ENCODE results near the gene SLC15A5.

SLC15A5 gene

DNA sequence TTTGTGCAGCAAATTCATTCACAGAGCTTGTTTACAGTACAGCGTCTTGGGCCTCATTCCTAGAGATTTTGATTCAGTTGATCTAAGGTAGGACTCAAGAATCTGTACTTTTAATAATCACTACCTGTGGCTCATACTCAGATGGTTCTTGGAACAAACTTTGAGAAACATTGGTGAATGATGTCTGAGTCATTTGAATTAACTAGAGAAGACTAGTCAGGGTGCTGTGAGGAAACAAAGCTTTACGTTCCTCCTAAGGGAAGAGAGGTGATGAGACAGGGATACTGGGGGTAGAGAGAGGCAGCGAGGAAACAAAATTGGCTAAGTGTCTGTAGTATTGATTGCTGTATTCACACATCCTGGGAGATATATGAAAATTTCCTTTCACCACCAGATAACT, 109.4 kb downstream of the SLC15A5 start:
- DNase-seq = no peak

DNA sequence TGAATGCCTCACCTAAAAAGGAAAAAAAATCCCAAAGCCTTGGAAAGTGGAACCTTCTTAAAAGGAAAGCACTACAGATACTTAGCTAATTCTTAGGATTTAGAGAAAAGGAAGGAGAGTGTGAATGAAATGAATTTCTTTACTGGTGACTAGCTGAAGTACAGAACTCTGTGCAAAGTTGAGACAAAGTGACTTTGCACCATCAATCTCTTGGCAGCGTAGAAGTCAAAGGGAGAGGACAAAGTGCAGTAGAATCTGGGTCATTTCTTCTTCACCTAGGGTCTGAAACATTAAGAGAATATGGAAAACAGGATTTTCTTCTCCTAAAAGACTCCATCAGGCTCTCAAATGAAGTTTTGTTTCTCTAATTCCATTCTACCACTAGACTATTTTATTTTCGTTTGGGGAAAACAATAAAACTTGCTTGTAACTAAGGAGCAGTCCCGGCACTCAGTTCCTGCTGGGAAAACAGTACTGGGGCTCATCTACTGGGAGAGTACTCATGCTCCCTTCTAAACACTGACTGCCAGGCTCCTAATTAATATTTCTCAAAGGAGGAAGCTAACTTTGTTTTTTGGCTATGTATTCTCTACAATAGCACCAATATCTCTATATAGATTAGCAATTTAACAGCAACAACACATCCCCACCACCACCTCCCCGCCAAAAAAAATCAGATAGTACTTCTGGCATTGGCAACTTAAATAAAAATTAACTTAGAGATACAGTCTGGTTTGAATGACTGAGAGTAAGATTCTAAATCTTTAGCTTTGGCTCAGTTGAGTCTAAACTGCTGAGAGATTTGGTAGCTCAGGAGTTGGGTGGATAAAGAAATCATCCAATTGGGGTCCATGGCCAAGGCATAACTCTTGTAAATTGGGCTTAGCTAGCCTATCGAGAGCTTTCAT, 110.7 kb downstream of the SLC15A5 start:
- DNase-seq = no peak

DNA sequence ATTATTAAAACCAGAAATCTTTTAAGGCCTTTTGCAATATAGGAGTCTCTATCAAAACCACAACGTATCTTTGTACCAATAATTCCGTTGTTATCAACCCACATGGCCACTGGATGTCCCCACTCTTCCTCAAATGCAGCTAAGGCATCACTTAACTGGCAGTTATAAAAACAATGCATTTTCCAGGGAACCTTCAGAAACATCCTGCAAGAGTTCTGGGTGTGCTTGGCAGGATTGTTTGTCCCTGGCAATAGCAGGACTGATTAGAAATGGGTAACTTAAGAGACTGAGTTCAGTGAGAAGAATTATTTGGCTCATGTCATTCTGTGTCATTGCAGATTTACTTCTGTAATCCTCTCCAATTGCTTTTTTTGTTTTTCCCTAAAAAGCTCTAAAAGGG, 112.0 kb downstream of the SLC15A5 start:
- peak; percentile 60 for DNase-seq

DNA sequence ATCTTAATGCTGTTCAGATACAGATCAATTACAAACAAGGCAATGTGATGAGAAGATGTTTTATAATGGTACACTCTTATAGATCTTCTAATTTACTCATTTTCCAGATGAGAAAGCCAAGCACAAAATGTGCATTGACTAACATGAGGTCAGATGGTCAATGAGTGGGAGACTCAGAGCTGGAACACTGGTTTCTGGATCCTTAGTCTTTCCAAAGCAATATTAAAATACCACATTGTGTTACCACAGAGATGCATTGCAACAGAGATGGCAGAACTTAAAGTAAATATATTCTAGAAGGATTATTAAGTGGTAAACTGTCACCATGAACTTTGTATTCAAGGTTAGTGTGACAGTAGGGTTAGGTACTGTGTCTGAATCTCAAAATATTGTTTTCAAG, 113.6 kb downstream of the SLC15A5 start:
- DNase-seq = no peak

DNA sequence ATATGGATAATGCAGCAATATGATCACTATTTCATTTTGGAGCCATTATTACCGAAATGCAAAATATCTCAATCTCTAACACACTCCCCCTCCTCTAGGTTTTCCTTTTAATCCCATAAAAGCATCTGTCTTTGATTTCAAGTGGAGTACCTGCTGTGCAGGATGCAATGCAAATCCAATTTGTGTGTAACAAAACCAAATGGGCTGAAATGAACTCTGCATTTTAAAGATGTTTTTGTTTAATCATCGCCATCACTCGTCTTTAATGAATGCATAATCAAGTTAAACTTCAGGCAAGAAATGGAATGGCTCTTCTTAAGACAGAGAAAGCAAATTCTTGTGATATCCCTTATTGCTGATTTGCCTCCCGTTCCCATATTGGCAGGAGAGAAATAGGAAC, 114.3 kb downstream of the SLC15A5 start:
- no peak for DNase-seq

DNA sequence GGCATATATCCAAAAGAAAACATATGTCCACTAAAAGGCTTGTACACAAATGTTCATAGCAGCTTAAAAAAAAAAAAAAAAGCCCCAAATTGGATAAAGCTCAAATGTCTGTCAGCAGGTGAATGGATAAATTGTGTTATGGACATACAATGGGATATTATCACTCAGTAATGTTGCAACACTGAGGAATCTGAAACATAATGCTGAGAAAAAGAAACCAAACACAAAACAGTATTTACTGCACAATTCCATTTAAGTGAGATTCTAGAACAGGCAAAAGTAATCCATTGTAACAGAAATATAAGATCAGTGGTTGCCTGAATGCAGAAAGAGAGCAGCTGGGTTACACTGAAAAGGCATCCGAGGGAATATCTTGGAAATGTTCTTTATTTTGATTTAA, 117.9 kb downstream of the SLC15A5 start:
- DNase-seq = no peak

DNA sequence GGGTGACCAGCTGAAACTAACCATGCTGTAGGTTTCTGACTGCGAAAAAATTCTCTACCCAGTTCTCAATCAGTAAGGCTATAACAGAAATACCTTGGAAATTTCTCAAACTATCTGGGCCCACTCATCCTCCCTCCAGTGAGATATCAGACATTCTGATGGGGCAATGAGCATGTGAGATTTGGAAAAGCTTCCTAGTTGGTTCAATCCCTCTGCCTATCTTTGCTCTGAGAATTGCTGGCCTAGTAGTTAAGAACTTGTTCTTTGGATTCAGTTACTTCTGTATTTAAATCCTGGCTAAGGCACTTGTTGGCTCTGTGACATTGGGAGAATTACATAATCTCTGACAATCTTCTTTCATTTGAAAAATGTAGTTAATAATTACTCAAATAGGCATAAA, 119.4 kb downstream of the SLC15A5 start:
- no peak for DNase-seq

DNA sequence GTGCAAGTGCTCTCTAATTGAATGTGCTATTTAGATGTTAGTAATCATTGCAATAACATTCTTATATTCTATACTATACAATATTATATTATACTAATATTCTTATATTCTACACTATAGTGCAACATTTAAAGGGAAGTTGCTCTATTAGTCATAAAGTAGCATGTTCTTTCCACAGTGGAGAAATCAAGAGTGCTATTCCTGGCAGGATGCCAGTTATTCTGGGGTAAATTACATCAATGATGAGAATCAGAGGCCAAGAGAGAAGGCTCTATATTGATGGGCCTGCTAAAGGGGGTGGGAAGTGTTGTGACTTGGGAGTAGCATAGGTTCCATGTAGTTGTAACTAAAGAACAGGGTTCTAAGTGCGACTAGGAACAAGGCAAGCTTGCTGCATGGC, 121.5 kb downstream of the SLC15A5 start:
- DNase-seq = peak; percentile 16

DNA sequence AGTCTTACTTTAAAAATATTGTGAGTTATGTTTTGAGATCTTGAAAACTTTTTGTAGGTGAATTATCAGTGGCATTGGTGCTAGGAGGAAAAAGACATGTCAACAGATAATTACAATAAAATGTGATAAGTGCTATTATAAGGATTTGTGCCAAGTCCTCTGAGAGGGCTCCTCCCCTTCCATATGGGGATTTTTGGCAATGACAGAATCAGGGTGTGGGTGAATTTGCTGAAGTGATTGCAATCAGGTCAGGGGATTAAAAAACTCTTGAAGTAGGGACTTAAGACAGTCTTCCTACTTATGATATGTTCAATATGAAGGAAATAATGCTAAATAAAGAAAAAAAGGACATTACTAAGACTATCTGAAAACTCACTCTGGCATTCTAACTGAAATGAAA, 122.5 kb downstream of the SLC15A5 start:
- DNase-seq = no peak

DNA sequence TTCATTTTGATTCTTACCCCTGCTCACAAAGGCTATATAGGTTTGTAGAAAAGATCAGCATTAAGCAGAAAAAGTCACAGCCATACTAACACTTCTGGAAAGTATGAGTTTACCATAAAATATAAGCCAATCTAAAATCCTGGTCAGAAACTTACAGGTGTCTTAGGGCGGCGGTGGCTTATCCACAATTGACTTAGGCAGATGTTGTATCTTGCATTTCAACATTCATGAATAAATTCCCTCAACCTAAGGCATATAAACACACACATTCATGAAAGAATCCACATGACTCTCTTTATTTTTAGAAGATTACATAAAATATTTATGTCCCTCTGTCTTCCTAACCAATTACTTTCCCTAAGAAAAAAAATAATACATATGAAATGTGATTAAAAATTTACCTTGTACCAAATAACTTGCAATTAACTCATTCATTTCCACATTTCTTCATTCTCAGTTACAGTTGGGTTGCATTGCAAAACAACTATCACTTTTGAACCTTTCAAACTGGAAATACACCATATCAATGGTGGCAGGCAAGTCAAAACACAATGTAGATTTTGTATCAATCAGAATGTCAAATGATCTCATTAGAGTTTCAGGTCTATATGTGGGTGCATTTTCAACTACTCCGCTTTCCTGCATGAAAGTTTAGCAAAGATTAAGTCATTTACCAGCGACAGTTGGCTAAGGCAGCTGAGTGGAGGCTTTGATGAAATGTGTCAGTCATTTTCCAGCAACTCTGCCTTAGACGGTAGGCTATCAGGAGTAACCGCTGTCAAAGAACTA, 124.4 kb downstream of the SLC15A5 start:
- no peak for DNase-seq

DNA sequence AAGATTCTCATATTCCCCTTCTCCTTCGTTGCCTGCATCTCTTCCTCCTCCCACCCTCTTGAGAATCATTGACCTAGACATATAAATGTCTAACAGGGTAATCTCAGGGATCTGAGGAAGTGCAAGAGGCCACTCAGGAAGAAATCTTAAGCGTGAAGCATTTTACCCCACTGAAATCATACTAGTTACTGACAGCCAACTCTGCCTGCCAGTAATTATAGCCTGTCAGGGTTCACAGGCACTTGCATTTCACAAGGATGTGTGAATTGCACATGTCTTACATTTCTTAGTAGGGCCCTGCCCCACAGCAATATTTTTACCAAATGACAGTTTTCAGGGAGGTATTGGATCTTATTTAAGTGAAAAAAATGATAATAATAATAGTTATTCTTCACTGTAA, 127.2 kb downstream of the SLC15A5 start:
- DNase-seq = peak; percentile 2

DNA sequence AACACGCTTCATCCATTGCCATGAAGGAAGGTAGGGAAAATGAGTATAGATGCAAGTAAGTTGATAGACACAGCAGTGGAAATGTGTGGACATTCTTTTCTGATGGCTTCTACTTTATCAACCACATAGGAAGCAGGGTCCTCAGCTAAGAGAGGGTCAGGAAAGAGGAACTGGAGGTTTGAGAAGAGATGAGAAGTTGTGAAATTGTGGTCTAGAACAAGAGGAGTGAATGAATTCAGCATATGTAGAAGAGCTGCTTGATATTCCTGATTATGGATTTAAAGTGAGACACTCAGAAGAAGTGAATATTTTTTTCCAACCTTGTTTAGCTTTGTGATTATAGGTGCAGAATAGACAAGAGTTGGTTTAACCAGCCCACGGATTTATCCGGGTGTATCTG, 128.5 kb downstream of the SLC15A5 start:
- peak; percentile 73 for DNase-seq

Data from hematopoietic multipotent progenitor cell treated with erythropoietin and hydrocortisone succinate and interleukin-3 and kit ligand, for 6 days (in vitro differentiated cells).